ENCODE data around the gene ACVRL1.

Gene ACVRL1

GRCh38 chr12:51867796-51868428 lies 39.4 kb upstream of the ACVRL1 start:
- TF ChIP-seq MAX (IDR thresholded peaks at IDR 0.05), result no peak
- no peak for TF ChIP-seq RAD21 (IDR thresholded peaks at IDR 0.05; ENCODE audit: low read depth)
- TF ChIP-seq CEBPB (IDR thresholded peaks at IDR 0.05), result no peak
- TF ChIP-seq EP300 (IDR thresholded peaks at IDR 0.05; ENCODE audit: borderline replicate concordance), result no peak
- no peak for TF ChIP-seq YY1 (IDR thresholded peaks at IDR 0.05; ENCODE audit: low read depth)
- TF ChIP-seq EGR1 (IDR thresholded peaks at IDR 0.05), result no peak
- TF ChIP-seq REST (IDR thresholded peaks at IDR 0.05; ENCODE audit: low read depth), result no peak
- TF ChIP-seq NFIC (IDR thresholded peaks at IDR 0.05), result no peak
- no peak for TF ChIP-seq TEAD4 (IDR thresholded peaks at IDR 0.05)
- TF ChIP-seq FOXM1 (IDR thresholded peaks at IDR 0.05; ENCODE audit: borderline replicate concordance, low read depth), result no peak
- TF ChIP-seq TAF1 (IDR thresholded peaks at IDR 0.05; ENCODE audit: low read depth), result no peak
- TF ChIP-seq CREB1 (IDR thresholded peaks at IDR 0.05; ENCODE audit: low read depth), result no peak
- no peak for TF ChIP-seq TCF12 (IDR thresholded peaks at IDR 0.05; ENCODE audit: low read depth)
- TF ChIP-seq USF1 (IDR thresholded peaks at IDR 0.05), result no peak
- no peak for TF ChIP-seq ZBTB7A (IDR thresholded peaks at IDR 0.05; ENCODE audit: low read depth)

GRCh38 chr12:51868821-51869495 lies 38.3 kb upstream of the ACVRL1 start:
- TF ChIP-seq FOXM1 (IDR thresholded peaks at IDR 0.05; ENCODE audit: borderline replicate concordance, low read depth) (no peak), TCF12 (IDR thresholded peaks at IDR 0.05; ENCODE audit: low read depth) (no peak), ZBTB7A (IDR thresholded peaks at IDR 0.05; ENCODE audit: low read depth) (no peak), TAF1 (IDR thresholded peaks at IDR 0.05; ENCODE audit: low read depth) (no peak), TEAD4 (IDR thresholded peaks at IDR 0.05) (no peak), EP300 (IDR thresholded peaks at IDR 0.05; ENCODE audit: borderline replicate concordance) (no peak), USF1 (IDR thresholded peaks at IDR 0.05) (no peak), EGR1 (IDR thresholded peaks at IDR 0.05) (no peak), CEBPB (IDR thresholded peaks at IDR 0.05) (no peak), MAX (IDR thresholded peaks at IDR 0.05) (no peak), NFIC (IDR thresholded peaks at IDR 0.05) (no peak), CREB1 (IDR thresholded peaks at IDR 0.05; ENCODE audit: low read depth) (no peak)

GRCh38 chr12:51869496-51869865 lies 37.8 kb upstream of the ACVRL1 start:
- no peak for TF ChIP-seq USF1 (IDR thresholded peaks at IDR 0.05)
- TF ChIP-seq REST (IDR thresholded peaks at IDR 0.05; ENCODE audit: low read depth), result no peak
- no peak for TF ChIP-seq NFIC (IDR thresholded peaks at IDR 0.05)
- no peak for TF ChIP-seq YY1 (IDR thresholded peaks at IDR 0.05; ENCODE audit: low read depth)
- no peak for TF ChIP-seq MAX (IDR thresholded peaks at IDR 0.05)
- no peak for TF ChIP-seq ZBTB7A (IDR thresholded peaks at IDR 0.05; ENCODE audit: low read depth)
- TF ChIP-seq FOXM1 (IDR thresholded peaks at IDR 0.05; ENCODE audit: borderline replicate concordance, low read depth), result no peak
- no peak for TF ChIP-seq CEBPB (IDR thresholded peaks at IDR 0.05)
- TF ChIP-seq RAD21 (IDR thresholded peaks at IDR 0.05; ENCODE audit: low read depth), result no peak
- TF ChIP-seq TAF1 (IDR thresholded peaks at IDR 0.05; ENCODE audit: low read depth), result no peak
- TF ChIP-seq EGR1 (IDR thresholded peaks at IDR 0.05), result no peak
- TF ChIP-seq TCF12 (IDR thresholded peaks at IDR 0.05; ENCODE audit: low read depth), result no peak
- TF ChIP-seq CREB1 (IDR thresholded peaks at IDR 0.05; ENCODE audit: low read depth), result no peak
- no peak for TF ChIP-seq TEAD4 (IDR thresholded peaks at IDR 0.05)
- TF ChIP-seq EP300 (IDR thresholded peaks at IDR 0.05; ENCODE audit: borderline replicate concordance), result no peak

GRCh38 chr12:51869931-51870330 lies 37.4 kb upstream of the ACVRL1 start:
- no peak for TF ChIP-seq TEAD4 (IDR thresholded peaks at IDR 0.05)
- no peak for TF ChIP-seq TAF1 (IDR thresholded peaks at IDR 0.05; ENCODE audit: low read depth)
- no peak for TF ChIP-seq NFIC (IDR thresholded peaks at IDR 0.05)
- TF ChIP-seq FOXM1 (IDR thresholded peaks at IDR 0.05; ENCODE audit: borderline replicate concordance, low read depth), result no peak
- TF ChIP-seq RAD21 (IDR thresholded peaks at IDR 0.05; ENCODE audit: low read depth), result no peak
- no peak for TF ChIP-seq YY1 (IDR thresholded peaks at IDR 0.05; ENCODE audit: low read depth)
- TF ChIP-seq TCF12 (IDR thresholded peaks at IDR 0.05; ENCODE audit: low read depth), result no peak
- no peak for TF ChIP-seq ZBTB7A (IDR thresholded peaks at IDR 0.05; ENCODE audit: low read depth)
- no peak for TF ChIP-seq CREB1 (IDR thresholded peaks at IDR 0.05; ENCODE audit: low read depth)
- no peak for TF ChIP-seq MAX (IDR thresholded peaks at IDR 0.05)
- no peak for TF ChIP-seq REST (IDR thresholded peaks at IDR 0.05; ENCODE audit: low read depth)

All from Ishikawa (cell line).